K562 (cell line): ENCODE measurements around the gene EFEMP2. TPM values are rescaled to one million over a fixed set of nuclear protein-coding genes. Genes with fewer than 3 reads are reported as not detected.

Source experiments
- CGGBP1 ChIP-seq: fragments of 250-450 bp; sonication (Bioruptor Pico); IDR thresholded peaks from 2 replicates; pipeline ENCODE4 v1.9.0; 2021; ENCODE audit warnings: mild to moderate bottlenecking
- CREBBP ChIP-seq: IDR thresholded peaks from one replicate; pipeline ENCODE4 v1.6.1; 2012; ENCODE audit warnings: low read depth, mild to moderate bottlenecking, control low read depth, inconsistent platforms, low read length
- FOXO4 ChIP-seq: fragments of 450-650 bp; formaldehyde crosslinking; IDR thresholded peaks from 2 replicates; pipeline ENCODE4 v1.4.0; 2020; ENCODE audit warnings: mild to moderate bottlenecking, moderate library complexity
- GATAD2A ChIP-seq: fragments of 450-650 bp; IDR thresholded peaks from 2 replicates; pipeline ENCODE4 v1.6.1; 2017
- KLF13 ChIP-seq: fragments of 450-650 bp; IDR thresholded peaks from 2 replicates; pipeline ENCODE4 v1.6.1; 2016; ENCODE audit warnings: missing genetic modification characterization, low read depth, mild to moderate bottlenecking, missing compliant biosample characterization, moderate library complexity, borderline replicate concordance
- L3MBTL2 ChIP-seq: fragments of 450-650 bp; IDR thresholded peaks from 2 replicates; pipeline ENCODE4 v1.6.1; 2016; ENCODE audit warnings: mild to moderate bottlenecking, moderate library complexity
- MITF ChIP-seq: IDR thresholded peaks from 2 replicates; pipeline ENCODE4 v1.6.1; 2014; ENCODE audit warnings: antibody characterized with exemption
- NELFE ChIP-seq: IDR thresholded peaks from 2 replicates; pipeline ENCODE4 v1.6.1; 2011; ENCODE audit warnings: mild to moderate bottlenecking; ENCODE audit not compliant: insufficient read depth, insufficient read length
- PHB2 ChIP-seq: fragments of 450-650 bp; IDR thresholded peaks from 2 replicates; pipeline ENCODE4 v1.6.1; 2017; ENCODE audit warnings: low read depth
- PKNOX1 ChIP-seq: fragments of 450-650 bp; IDR thresholded peaks from 2 replicates; pipeline ENCODE4 v1.6.1; 2016
- PTTG1 ChIP-seq: fragments of 450-650 bp; IDR thresholded peaks from 2 replicates; pipeline ENCODE4 v1.6.1; 2016; ENCODE audit warnings: low read depth, mild to moderate bottlenecking, missing genetic modification characterization, missing compliant biosample characterization
- PYGO2 ChIP-seq: fragments of 450-650 bp; IDR thresholded peaks from 2 replicates; pipeline ENCODE4 v1.6.1; 2016; ENCODE audit warnings: mild to moderate bottlenecking, missing genetic modification characterization, moderate library complexity, missing compliant biosample characterization
- SAFB2 ChIP-seq: fragments of 200-400 bp; formaldehyde crosslinking; IDR thresholded peaks from 2 replicates; pipeline ENCODE4 v1.6.1; 2018; ENCODE audit warnings: borderline replicate concordance, low read length, low read depth, moderate library complexity; ENCODE audit not compliant: severe bottlenecking
- SMARCA4 ChIP-seq: fragments of 450-650 bp; IDR thresholded peaks from 2 replicates; pipeline ENCODE4 v1.6.1; 2016
- SMARCA5 ChIP-seq: fragments of 450-650 bp; IDR thresholded peaks from 2 replicates; pipeline ENCODE4 v1.6.1; 2016
- SRF ChIP-seq, 2 experiments: fragments of 250-450, 450-650 bp in 1 of 2; sonication (Bioruptor Pico) in 1 of 2; sonication (generic) in 1 of 2; formaldehyde crosslinking; IDR thresholded peaks; 2 replicates each; pipeline versions ENCODE4 v1.5.0 to v1.5.1; 2020 to 2022; ENCODE audit warnings: mild to moderate bottlenecking in 1 of 2, missing genetic modification reagents in 1 of 2
- SRSF9 ChIP-seq: fragments of 200-400 bp; formaldehyde crosslinking; IDR thresholded peaks from 2 replicates; pipeline ENCODE4 v1.6.1; 2017; ENCODE audit warnings: low read depth, low read length, borderline replicate concordance
- STAT5A ChIP-seq: IDR thresholded peaks from 2 replicates; pipeline ENCODE4 v1.6.1; 2012; ENCODE audit warnings: low read length, inconsistent platforms, borderline replicate concordance
- ZNF143 ChIP-seq: sonication (generic); formaldehyde crosslinking; IDR thresholded peaks from 2 replicates; pipeline ENCODE4 v1.9.0; 2022; ENCODE audit warnings: mild to moderate bottlenecking, missing genetic modification reagents
- ZNF444 ChIP-seq: fragments of 250-450 bp; sonication (Bioruptor Pico); IDR thresholded peaks from 2 replicates; pipeline ENCODE4 v1.4.0; 2020; ENCODE audit warnings: mild to moderate bottlenecking, moderate library complexity
- polyA plus RNA-seq, 8 experiments: library from polyadenylated mRNA; depleted of rRNA in 4 of 8; stranded (reverse) in 5 of 8; unstranded in 3 of 8; fragments of >200 nt; fragmentation: Nextera tagmentation in 2 of 8; fragmentation: Illumina TruSeq in 1 of 8; extraction: Ambion mirVana in 2 of 8; extraction: Trizol in 1 of 8; gene quantifications; 2 replicates each; pipeline versions ENCODE4 v1.2.1 to v1.2.3, GENCODE V29; 2011 to 2014; ENCODE audit warnings: inconsistent platforms in 1 of 8, missing spikeins in 1 of 8
- total RNA-seq, 7 experiments: library from RNA; depleted of rRNA in 6 of 7; stranded (reverse); fragments of >200 nt in 6 of 7; fragmentation: Illumina TruSeq in 2 of 7; extraction: Trizol in 2 of 7; gene quantifications; 2 replicates each; pipeline versions ENCODE4 v1.2.1 to v1.2.3, GENCODE V29; 2011 to 2021; ENCODE audit warnings: low replicate concordance in 1 of 7
- TF ChIP-seq, protein P1 (sequence below): fragments of 200-800 bp; sonication (Bioruptor generic); IDR thresholded peaks from 2 replicates; pipeline ENCODE4 v1.6.1; 2017; ENCODE audit warnings: missing genetic modification characterization, missing compliant biosample characterization

EFEMP2 gene
- total and polyA plus RNA-seq, 9 of the 15 experiments (the other 6 are each of a cell fraction or from before 2014, with no cell fraction given) = 0.07 to 2.9 (median 0.69) TPM; not detected in 1

DNA sequence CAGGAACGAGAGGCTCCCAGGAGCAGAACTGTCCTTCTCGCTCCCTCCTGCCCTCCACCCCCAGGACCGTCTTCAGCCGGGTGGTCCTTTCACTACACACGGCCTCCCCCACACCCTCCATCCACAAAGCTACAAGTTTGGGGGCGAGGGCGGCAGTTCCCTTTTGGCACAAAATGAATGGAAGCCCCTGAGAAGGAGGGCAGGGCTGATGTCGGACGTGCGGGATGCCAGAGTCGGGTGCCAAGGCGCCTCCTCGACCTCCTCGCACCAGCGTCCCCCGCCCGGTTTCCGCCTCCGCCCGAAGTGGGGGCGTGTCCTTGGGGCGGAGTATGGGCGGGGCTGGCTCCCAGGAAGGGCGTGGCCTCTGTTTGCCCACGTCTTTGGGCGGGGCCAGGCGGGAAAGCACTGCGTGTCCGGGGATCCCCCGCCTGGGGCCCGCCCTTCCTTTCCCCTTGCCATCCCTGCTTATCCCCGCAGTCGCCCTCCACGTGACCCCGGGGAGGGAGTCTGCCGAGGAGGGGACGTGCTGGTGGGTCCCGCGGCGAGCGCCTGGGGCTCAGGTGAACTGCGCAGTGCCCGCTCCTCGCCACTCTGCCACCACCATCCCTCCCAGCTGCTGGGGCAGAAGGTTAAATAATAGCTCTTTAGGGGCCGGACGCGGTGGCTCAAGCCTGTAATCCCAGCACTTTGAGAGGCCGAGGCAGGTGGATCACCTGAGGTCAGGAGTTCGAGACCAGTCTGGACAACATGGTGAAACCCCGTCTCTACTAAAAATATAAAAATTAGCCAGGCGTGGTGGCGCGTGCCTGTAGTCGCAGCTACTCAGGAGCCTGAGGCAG lies 937 bp upstream of the EFEMP2 start (continued):
- TF ChIP-seq FOXO4 (CRISPR knock-in tag) (no peak), GATAD2A (peak; percentile 29; the same call in 1 of the 2 replicates), PTTG1 (tag) (no peak), NELFE (no peak), STAT5A (no peak), L3MBTL2 (peak; percentile 74), CREBBP (no peak), ZNF143 (CRISPR knock-in tag) (0 out of 2 replicates have a peak, but pooled peaks have one; percentile 46), PYGO2 (tag) (no peak), PHB2 (no peak), ZNF444 (CRISPR knock-in tag) (no peak), SMARCA5 (no peak), PKNOX1 (0 out of 2 replicates have a peak, but pooled peaks have one; percentile 31), SAFB2 (no peak), SRF (CRISPR knock-in tag; IDR thresholded peaks at IDR 0.05) (0 out of 4 replicates have a peak, but pooled peaks of 1 of the 2 experiments have one; percentile 16), CGGBP1 (CRISPR knock-in tag) (no peak), MITF (peak; percentile 43; the same call in 1 of the 2 replicates), SRSF9 (no peak), SMARCA4 (peak; percentile 26; the same call in 1 of the 2 replicates), KLF13 (tag) (peak; percentile 43; the same call in 1 of the 2 replicates)
- TF ChIP-seq, protein P1, sequence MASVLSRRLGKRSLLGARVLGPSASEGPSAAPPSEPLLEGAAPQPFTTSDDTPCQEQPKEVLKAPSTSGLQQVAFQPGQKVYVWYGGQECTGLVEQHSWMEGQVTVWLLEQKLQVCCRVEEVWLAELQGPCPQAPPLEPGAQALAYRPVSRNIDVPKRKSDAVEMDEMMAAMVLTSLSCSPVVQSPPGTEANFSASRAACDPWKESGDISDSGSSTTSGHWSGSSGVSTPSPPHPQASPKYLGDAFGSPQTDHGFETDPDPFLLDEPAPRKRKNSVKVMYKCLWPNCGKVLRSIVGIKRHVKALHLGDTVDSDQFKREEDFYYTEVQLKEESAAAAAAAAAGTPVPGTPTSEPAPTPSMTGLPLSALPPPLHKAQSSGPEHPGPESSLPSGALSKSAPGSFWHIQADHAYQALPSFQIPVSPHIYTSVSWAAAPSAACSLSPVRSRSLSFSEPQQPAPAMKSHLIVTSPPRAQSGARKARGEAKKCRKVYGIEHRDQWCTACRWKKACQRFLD = 0 out of 2 replicates have a peak, but pooled peaks have one; percentile 31
